ENCODE results near the gene KIAA1671.

GRCh38 chr22:25051983-25052710, 99.6 kb downstream of the KIAA1671 start:
- no peak for TF ChIP-seq CTCF (IDR thresholded peaks at IDR 0.05)
- TF ChIP-seq EP300 (IDR thresholded peaks at IDR 0.05), result no peak
- no peak for TF ChIP-seq POLR2A (IDR thresholded peaks at IDR 0.05)
